ENCODE data around the gene PRPF6. TPM values are rescaled to one million over a fixed set of nuclear protein-coding genes. Genes with fewer than 3 reads are reported as not detected.

The PRPF6 gene
- total RNA-seq, 1 donor from 2014 or later, result 48.4 TPM

DNA sequence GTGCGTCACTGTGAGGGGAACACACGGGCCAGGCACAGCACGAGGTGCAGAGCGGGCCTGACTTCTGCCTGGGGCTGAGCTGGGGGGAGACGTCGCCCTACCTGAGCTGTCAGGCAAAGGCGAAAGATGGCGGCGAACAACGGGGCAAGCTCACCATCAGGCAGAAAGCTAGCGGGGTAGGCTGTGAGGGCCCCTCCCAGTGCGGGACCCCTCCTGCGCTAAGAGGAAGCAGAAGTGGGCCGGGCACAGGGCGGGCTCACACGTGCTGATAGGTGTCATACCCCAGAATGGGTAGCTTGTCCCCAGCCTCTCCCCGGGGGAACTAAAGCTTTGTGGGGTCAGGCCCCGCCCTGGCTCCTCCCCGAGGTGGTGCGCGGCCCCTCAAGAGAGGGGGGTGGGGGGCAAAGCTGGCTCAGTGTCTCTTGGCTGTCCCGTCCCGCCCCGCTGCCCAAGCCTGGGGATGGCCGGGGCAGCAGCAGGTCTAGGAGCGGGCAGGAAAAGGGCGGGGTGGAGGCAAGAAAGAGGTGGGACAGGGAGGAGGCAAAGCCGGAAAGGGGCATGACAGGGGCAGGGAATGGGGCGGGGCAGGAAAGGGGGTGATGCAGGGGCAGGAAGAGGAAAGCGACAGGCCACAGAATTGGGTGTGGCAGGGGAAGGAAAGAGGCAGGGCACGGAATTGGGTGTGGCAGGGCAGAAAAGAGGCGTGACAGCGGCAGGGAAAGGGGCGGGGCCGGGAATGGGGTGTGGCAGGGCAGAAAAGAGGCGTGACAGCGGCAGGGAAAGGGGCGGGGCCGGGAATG lies 39.5 kb upstream of the PRPF6 start:
- DNase-seq (ENCODE audit: low read depth), result peak; percentile 72
- FAIRE-seq, result no peak
- no peaks in the 10 kb centered on the region for H3K27me3 ChIP-seq (ENCODE audit: control insufficient read depth, insufficient read depth, low read length)
- TF ChIP-seq, protein P1, sequence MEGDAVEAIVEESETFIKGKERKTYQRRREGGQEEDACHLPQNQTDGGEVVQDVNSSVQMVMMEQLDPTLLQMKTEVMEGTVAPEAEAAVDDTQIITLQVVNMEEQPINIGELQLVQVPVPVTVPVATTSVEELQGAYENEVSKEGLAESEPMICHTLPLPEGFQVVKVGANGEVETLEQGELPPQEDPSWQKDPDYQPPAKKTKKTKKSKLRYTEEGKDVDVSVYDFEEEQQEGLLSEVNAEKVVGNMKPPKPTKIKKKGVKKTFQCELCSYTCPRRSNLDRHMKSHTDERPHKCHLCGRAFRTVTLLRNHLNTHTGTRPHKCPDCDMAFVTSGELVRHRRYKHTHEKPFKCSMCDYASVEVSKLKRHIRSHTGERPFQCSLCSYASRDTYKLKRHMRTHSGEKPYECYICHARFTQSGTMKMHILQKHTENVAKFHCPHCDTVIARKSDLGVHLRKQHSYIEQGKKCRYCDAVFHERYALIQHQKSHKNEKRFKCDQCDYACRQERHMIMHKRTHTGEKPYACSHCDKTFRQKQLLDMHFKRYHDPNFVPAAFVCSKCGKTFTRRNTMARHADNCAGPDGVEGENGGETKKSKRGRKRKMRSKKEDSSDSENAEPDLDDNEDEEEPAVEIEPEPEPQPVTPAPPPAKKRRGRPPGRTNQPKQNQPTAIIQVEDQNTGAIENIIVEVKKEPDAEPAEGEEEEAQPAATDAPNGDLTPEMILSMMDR (IDR thresholded peaks at IDR 0.05; ENCODE audit: insufficient read depth, low read length, severe bottlenecking), result no peak
- peaks cover 33% of the 10 kb centered on the region for H3K36me3 ChIP-seq (ENCODE audit: control insufficient read depth, insufficient read depth, low read length)
- no peak overlapping the region for H3K4me3 ChIP-seq (ENCODE audit: low read depth, low read length)

DNA sequence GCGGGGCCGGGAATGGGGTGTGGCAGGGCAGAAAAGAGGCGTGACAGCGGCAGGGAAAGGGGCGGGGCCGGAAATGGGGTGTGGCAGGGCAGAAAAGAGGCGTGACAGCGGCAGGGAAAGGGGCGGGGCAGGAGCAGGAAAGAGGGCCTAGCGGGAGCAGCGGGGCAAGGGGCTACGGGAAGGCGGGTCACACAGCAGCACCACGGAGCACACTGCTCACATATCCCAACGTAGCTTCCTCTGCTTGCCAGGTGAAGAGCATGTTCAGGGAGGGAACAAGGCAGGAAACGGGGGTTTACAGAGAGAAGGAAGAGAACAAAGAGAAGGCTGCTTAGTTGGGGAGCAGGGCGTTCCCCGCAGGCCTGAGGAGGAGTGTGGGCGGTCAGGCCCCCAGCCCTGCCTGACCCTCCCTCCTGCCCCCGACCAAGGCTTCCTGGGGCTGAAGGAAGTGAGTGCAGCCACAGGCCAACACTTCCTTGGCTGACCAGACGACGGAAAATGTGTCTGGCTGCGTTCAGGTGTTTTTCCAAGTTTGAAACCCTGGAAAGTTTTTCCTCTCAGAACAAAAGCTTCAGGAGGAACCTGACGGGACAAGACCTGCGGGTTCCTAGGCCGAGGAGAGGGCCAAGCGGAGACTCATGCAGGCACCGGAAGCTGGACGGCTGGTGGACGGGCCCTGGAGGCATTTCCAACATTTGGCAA lies 38.5 kb upstream of the PRPF6 start:
- FAIRE-seq (no peak), DNase-seq (ENCODE audit: low read depth) (peak; percentile 50)
- H3K27me3 ChIP-seq (ENCODE audit: control insufficient read depth, insufficient read depth, low read length), result no peaks in the 10 kb centered on the region
- TF ChIP-seq, protein P1 (IDR thresholded peaks at IDR 0.05; ENCODE audit: insufficient read depth, low read length, severe bottlenecking), result no peak
- H3K36me3 ChIP-seq (ENCODE audit: control insufficient read depth, insufficient read depth, low read length), result peaks cover 33% of the 10 kb centered on the region
- H3K4me3 ChIP-seq (ENCODE audit: low read depth, low read length), result no peak overlapping the region

- DNase-seq (ENCODE audit: low read depth), result no peak
- TF ChIP-seq, protein P1 (IDR thresholded peaks at IDR 0.05; ENCODE audit: insufficient read depth, low read length, severe bottlenecking), result no peak
- Histone ChIP-seq H3K27me3 (ENCODE audit: control insufficient read depth, insufficient read depth, low read length) (no peaks in the 10 kb centered on the region), H3K4me3 (ENCODE audit: low read depth, low read length) (no peak overlapping the region), H3K36me3 (ENCODE audit: control insufficient read depth, insufficient read depth, low read length) (peaks cover 33% of the 10 kb centered on the region)
- FAIRE-seq, result peak; percentile 13
Measured at GRCh38 chr20:63942969-63943807, 37.7 kb upstream of the PRPF6 start.

DNA sequence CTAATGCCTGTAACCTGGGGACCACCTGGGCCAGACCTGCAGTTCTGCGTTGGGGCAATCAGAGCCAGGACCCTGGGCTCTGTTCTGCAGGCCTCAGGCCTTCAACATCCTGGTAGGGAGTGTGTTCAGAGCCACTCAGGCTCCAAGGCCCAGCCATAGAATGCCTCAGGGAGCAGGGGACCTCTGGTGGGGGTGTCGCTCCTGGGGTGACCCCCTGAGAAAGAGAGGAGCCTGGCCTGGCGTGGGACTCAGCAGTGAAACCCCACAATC lies 37.2 kb upstream of the PRPF6 start:
- TF ChIP-seq, protein P1 (IDR thresholded peaks at IDR 0.05; ENCODE audit: insufficient read depth, low read length, severe bottlenecking), result no peak
- H3K27me3 ChIP-seq (ENCODE audit: control insufficient read depth, insufficient read depth, low read length), result no peaks in the 10 kb centered on the region
- no peak overlapping the region for H3K4me3 ChIP-seq (ENCODE audit: low read depth, low read length)
- peaks cover 32% of the 10 kb centered on the region for H3K36me3 ChIP-seq (ENCODE audit: control insufficient read depth, insufficient read depth, low read length)
- FAIRE-seq (no peak), DNase-seq (ENCODE audit: low read depth) (no peak)

GRCh38 chr20:63944078-63944941 lies 36.6 kb upstream of the PRPF6 start:
- Histone ChIP-seq H3K27me3 (ENCODE audit: control insufficient read depth, insufficient read depth, low read length) (no peaks in the 10 kb centered on the region), H3K4me3 (ENCODE audit: low read depth, low read length) (no peak overlapping the region), H3K36me3 (ENCODE audit: control insufficient read depth, insufficient read depth, low read length) (peaks cover 31% of the 10 kb centered on the region)
- TF ChIP-seq, protein P1 (IDR thresholded peaks at IDR 0.05; ENCODE audit: insufficient read depth, low read length, severe bottlenecking), result no peak
- FAIRE-seq, result no peak
- no peak for DNase-seq (ENCODE audit: low read depth)
